PC-9 (cell line): Measurements from ENCODE around the gene TYK2. TPM values are rescaled to one million over a fixed set of nuclear protein-coding genes. Genes with fewer than 3 reads are reported as not detected.
"Not testable (repeated sequence)": the region's sequence is repeated elsewhere in the genome, so short reads cannot be mapped to it uniquely, and the experiment has no call there.

Source experiments
- BruUV-seq: library from RNA; stranded (reverse); fragments of 400-500 nt; replicated peaks from 2 replicates; lab custom pipeline; 2021; lab: Mats Ljungman, UMichigan
- CTCF ChIA-PET: fragments of 300-600 bp; sonication (Branson Sonifier 250); formaldehyde crosslinking; loops from one replicate; lab custom pipeline; 2022; ENCODE audit warnings: antibody characterized with exemption; lab: Charles Lee
- POLR2A ChIA-PET: fragments of 300-600 bp; sonication (Branson Sonifier 250); formaldehyde crosslinking; loops from one replicate; lab custom pipeline; 2022; ENCODE audit warnings: antibody characterized with exemption; ENCODE audit not compliant: unreplicated experiment; lab: Charles Lee
- DNase-seq, 2 experiments: peaks; one replicate each; pipeline versions ENCODE4 v3.0.0 to v3.0.0-alpha.2; 2015 to 2022; ENCODE audit warnings: mixed read lengths in 1 of 2
- H2AFZ ChIP-seq: fragments of 200-600 bp; sonication (generic); 2 replicates; pipeline ENCODE4 v1.8.1; 2017; ENCODE audit warnings: antibody characterized with exemption
- H3F3A ChIP-seq: fragments of 200-600 bp; sonication (generic); 2 replicates; pipeline ENCODE4 v1.8.1; 2017; ENCODE audit warnings: antibody characterized with exemption, mild to moderate bottlenecking, low read depth; ENCODE audit not compliant: insufficient read depth
- H3K27ac ChIP-seq: fragments of 200-600 bp; sonication (generic); 2 replicates; pipeline ENCODE4 v1.6.1; 2016; ENCODE audit warnings: mixed run types
- H3K27me3 ChIP-seq: fragments of 200-600 bp; sonication (generic); 2 replicates; pipeline ENCODE4 v1.6.1; 2016; ENCODE audit warnings: low read depth, mixed run types; ENCODE audit not compliant: insufficient read depth
- H3K36me3 ChIP-seq: fragments of 200-600 bp; sonication (generic); 2 replicates; pipeline ENCODE4 v1.6.1; 2016; ENCODE audit warnings: low read depth, mixed run types
- H3K4me1 ChIP-seq: fragments of 200-600 bp; sonication (generic); replicated peaks from 2 replicates; pipeline ENCODE4 v1.6.1; 2016; ENCODE audit warnings: mixed run types; ENCODE audit not compliant: insufficient read depth
- H3K4me2 ChIP-seq: fragments of 200-600 bp; sonication (generic); 2 replicates; pipeline ENCODE4 v1.6.1; 2017; ENCODE audit warnings: mixed run types
- H3K4me3 ChIP-seq: fragments of 200-600 bp; sonication (generic); 2 replicates; pipeline ENCODE4 v1.6.1; 2016; ENCODE audit warnings: mixed run types
- H3K79me2 ChIP-seq: fragments of 200-600 bp; sonication (generic); 2 replicates; pipeline ENCODE4 v1.6.1; 2017; ENCODE audit warnings: low read depth, mixed run types
- H3K9me2 ChIP-seq: fragments of 200-600 bp; sonication (generic); 2 replicates; pipeline ENCODE4 v1.8.1; 2017; ENCODE audit warnings: mild to moderate bottlenecking; ENCODE audit not compliant: insufficient read depth
- H3K9me3 ChIP-seq: fragments of 200-600 bp; sonication (generic); 2 replicates; pipeline ENCODE4 v1.8.1; 2016; ENCODE audit warnings: low read depth; ENCODE audit not compliant: insufficient read depth
- H4K20me1 ChIP-seq: fragments of 200-600 bp; sonication (generic); 2 replicates; pipeline ENCODE4 v1.8.1; 2017; ENCODE audit not compliant: insufficient read depth
- CTCF ChIP-seq: fragments of 200-600 bp; sonication (generic); conservative IDR thresholded peaks from 2 replicates; pipeline ENCODE4 v1.6.1; 2017; ENCODE audit warnings: mixed run types, antibody characterized with exemption, mild to moderate bottlenecking, moderate library complexity
- EZH2 ChIP-seq: fragments of 200-600 bp; sonication (generic); IDR thresholded peaks from 2 replicates; pipeline ENCODE4 v1.8.0; 2017; ENCODE audit warnings: antibody characterized with exemption, low read depth
- intact Hi-C: fragments of 100-400 bp; cut with micrococcal nuclease; formaldehyde crosslinking; loops from one replicate; pipeline ENCODE4 v1.10.0; 2022; ENCODE audit not compliant: unreplicated experiment
- total RNA-seq: library from RNA; stranded (reverse); gene quantifications from 2 replicates; pipeline ENCODE4 v1.2.3, GENCODE V29; 2021

The TYK2 gene
- total RNA-seq, 1 experiment from 2014 or later = 102 TPM

- ChIA-PET CTCF (interaction anchor here (0.6 to 1.6 kb wide), 2 partner anchors 14 to 356 kb away, joined by 3 to 4 read pairs; no protein-coding TSS in a partner anchor), POLR2A (interaction anchor here (0.6 kb wide), 1 partner anchor 142 kb away, joined by 3 read pairs; no protein-coding TSS in a partner anchor)
- BruUV-seq = TSS peak; percentile 61
- H3K9me3 ChIP-seq = no peaks in the 10 kb centered on the region
- DNase-seq = peak in 1 of 2 experiments; percentile 44
- H3K27me3 ChIP-seq = peaks cover 13% of the 10 kb centered on the region; the same call in 1 of the 2 replicates
- H3K4me1 ChIP-seq = peaks cover 20% of the 10 kb centered on the region
- intact Hi-C loops = loop anchor here (2.0 to 10.0 kb wide), 2 partner anchors 72 to 166 kb away; partner anchors contain the start of gene CDKN2D
- peaks cover 47% of the 10 kb centered on the region for H4K20me1 ChIP-seq
- H3K4me3 ChIP-seq = peak overlapping the region; percentile 89
- H3K79me2 ChIP-seq = peaks cover 57% of the 10 kb centered on the region
- H3K36me3 ChIP-seq = 0 out of 2 replicates have a peak, but pooled peaks cover 24% of the 10 kb centered on the region
- H3K4me2 ChIP-seq = peak overlapping the region; percentile 95
- peak overlapping the region; percentile 94 for H2AFZ ChIP-seq
- H3K27ac ChIP-seq = peak overlapping the region; percentile 39
- H3F3A ChIP-seq = peaks cover 36% of the 10 kb centered on the region; the same call in 1 of the 2 replicates
- TF ChIP-seq CTCF (no peak), EZH2 (no peak)
- no peaks in the 10 kb centered on the region for H3K9me2 ChIP-seq
Observed at GRCh38 chr19:10402441-10403038, 22.2 kb upstream of the TYK2 start.

- Histone ChIP-seq H3K4me2 (no peak overlapping the region), H3K27me3 (no peaks in the 10 kb centered on the region), H3K4me1 (peaks cover 20% of the 10 kb centered on the region), H3K9me3 (no peaks in the 10 kb centered on the region), H3K36me3 (peaks cover 29% of the 10 kb centered on the region; the same call in 1 of the 2 replicates), H4K20me1 (peaks cover 64% of the 10 kb centered on the region), H3K9me2 (no peaks in the 10 kb centered on the region), H2AFZ (no peak overlapping the region), H3K79me2 (peaks cover 65% of the 10 kb centered on the region), H3K4me3 (no peak overlapping the region), H3F3A (peaks cover 35% of the 10 kb centered on the region; the same call in 1 of the 2 replicates), H3K27ac (no peak overlapping the region)
- CTCF ChIA-PET = interaction anchor here (0.6 to 1.2 kb wide), 2 partner anchors 131 to 141 kb away, joined by 4 to 10 read pairs; no protein-coding TSS in a partner anchor
- intact Hi-C loops = loop anchor here (10.0 kb wide), 1 partner anchor 75 kb away; no protein-coding TSS in a partner anchor
- POLR2A ChIA-PET = interaction anchor here (0.6 kb wide), 1 partner anchor 300 kb away, joined by 3 read pairs; no protein-coding TSS in a partner anchor
- TF ChIP-seq EZH2 = no peak
- TF ChIP-seq CTCF = no peak
- no peak for DNase-seq
- BruUV-seq = no TSS peak
Observed at GRCh38 chr19:10399878-10400277, 19.5 kb upstream of the TYK2 start.

GRCh38 chr19:10399340-10399739 lies 19.0 kb upstream of the TYK2 start:
- H3K4me3 ChIP-seq, H3K9me2 ChIP-seq, H2AFZ ChIP-seq, intact Hi-C loops, BruUV-seq, H3K9me3 ChIP-seq, POLR2A ChIA-PET, H3K4me2 ChIP-seq, H3K27me3 ChIP-seq, DNase-seq, H3K27ac ChIP-seq: not testable (repeated sequence)
- H3K36me3 ChIP-seq = peaks cover 33% of the 10 kb centered on the region; the same call in 1 of the 2 replicates
- H3K79me2 ChIP-seq = peaks cover 65% of the 10 kb centered on the region
- peaks cover 40% of the 10 kb centered on the region; the same call in 1 of the 2 replicates for H3F3A ChIP-seq
- CTCF ChIA-PET = interaction anchor here (0.7 to 1.2 kb wide), 2 partner anchors 127 to 140 kb away, joined by 9 to 10 read pairs; no protein-coding TSS in a partner anchor
- H4K20me1 ChIP-seq = peaks cover 64% of the 10 kb centered on the region
- H3K4me1 ChIP-seq = peaks cover 14% of the 10 kb centered on the region
